GM21786 (cell line): Measurements from ENCODE around the gene DPP7.
"Not testable (repeated sequence)": the region's sequence is repeated elsewhere in the genome, so short reads cannot be mapped to it uniquely, and the experiment has no call there.

Experiments
- ATAC-seq: cut with Tn5 transposase; IDR thresholded peaks from one replicate; pipeline ENCODE4 v1.9.1; 2021; ENCODE audit not compliant: unreplicated experiment

DPP7 gene

GRCh38 chr9:137075275-137075775, 39.2 kb downstream of the DPP7 start:
- ATAC-seq: no peak

- no peak for ATAC-seq
Observed at GRCh38 chr9:137074657-137075274, 39.8 kb downstream of the DPP7 start.

GRCh38 chr9:137073992-137074399, 40.5 kb downstream of the DPP7 start:
- ATAC-seq: no peak

- no peak for ATAC-seq
Observed at GRCh38 chr9:137071282-137071681, 43.3 kb downstream of the DPP7 start.

GRCh38 chr9:137070906-137071275, 43.6 kb downstream of the DPP7 start:
- no peak for ATAC-seq

- ATAC-seq: peak; percentile 73
Observed at GRCh38 chr9:137070201-137070905, 44.2 kb downstream of the DPP7 start, which contains the start of gene SAPCD2. SAPCD2 (minus strand) TSS chr9:137070557; CDS start chr9:137070460, 97 bp downstream.

GRCh38 chr9:137069508-137070091, 44.9 kb downstream of the DPP7 start:
- no peak for ATAC-seq

GRCh38 chr9:137068539-137069507, 45.7 kb downstream of the DPP7 start:
- no peak for ATAC-seq

GRCh38 chr9:137067860-137068538, 46.5 kb downstream of the DPP7 start:
- no peak for ATAC-seq

GRCh38 chr9:137066096-137066861, 48.3 kb downstream of the DPP7 start:
- no peak for ATAC-seq

- ATAC-seq: no peak
Observed at GRCh38 chr9:137065336-137065967, 49.1 kb downstream of the DPP7 start.

GRCh38 chr9:137064880-137065164, 49.7 kb downstream of the DPP7 start:
- no peak for ATAC-seq

- no peak for ATAC-seq
Observed at GRCh38 chr9:137064027-137064879, 50.3 kb downstream of the DPP7 start.

- no peak for ATAC-seq
Observed at GRCh38 chr9:137063311-137064026, 51.1 kb downstream of the DPP7 start.

GRCh38 chr9:137062798-137063197, 51.7 kb downstream of the DPP7 start:
- ATAC-seq: not testable (repeated sequence)

GRCh38 chr9:137062384-137062783, 52.1 kb downstream of the DPP7 start:
- ATAC-seq: no peak
